ENCODE data around the gene VILL. TPM values are rescaled to one million over a fixed set of nuclear protein-coding genes. Genes with fewer than 3 reads are reported as not detected.

The VILL gene
- total and polyA plus RNA-seq, 12 donors: 1.7 to 18.0 (median 7.3) TPM

DNA sequence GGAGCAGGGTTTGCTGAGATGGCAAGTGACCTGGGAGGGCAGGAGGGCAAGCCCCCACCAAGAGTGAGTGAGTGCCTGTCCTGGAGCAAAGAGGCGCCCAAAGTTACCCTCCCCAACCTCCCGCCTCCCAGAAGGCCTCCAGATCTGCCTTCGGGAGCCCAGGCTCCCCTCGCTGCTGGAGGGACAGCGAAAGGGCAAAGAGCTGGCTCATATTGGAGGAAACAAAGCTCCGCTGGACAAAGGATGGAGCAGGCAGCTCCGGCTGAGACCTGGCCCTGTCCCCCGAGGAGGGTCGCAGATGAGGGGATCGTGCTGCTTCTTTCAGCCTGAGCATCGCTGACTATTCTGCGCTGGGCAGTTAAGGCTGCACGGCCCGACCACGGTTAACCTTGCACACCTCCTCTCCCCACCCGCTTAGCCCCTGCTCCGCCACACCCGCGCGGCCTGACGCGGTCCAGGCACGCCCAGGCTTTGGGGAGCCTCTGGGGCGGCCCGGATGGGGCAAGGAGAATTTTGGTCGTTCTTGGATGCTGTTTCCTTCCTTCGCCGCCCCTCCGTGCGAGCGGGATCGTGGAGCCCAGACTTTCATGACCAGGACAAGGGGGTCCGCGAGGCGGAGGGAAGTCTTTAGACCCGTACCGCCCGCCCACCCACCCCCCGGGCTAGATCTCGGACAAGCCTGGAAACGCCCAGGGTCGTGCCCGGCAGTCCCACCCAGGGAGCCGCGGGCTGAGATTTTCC, 38.2 kb downstream of the VILL start:
- DNase-seq: peak in 1 of 7 donors; percentile 23
- intact Hi-C loops (cut with DNase I): no loop called here
- H3K4me1 ChIP-seq (replicated peaks in 1 of 2): peaks cover 23 to 41% of the 10 kb centered on the region in 2 donors
- peak overlapping the region in 2 of 4 donors; percentile 29 to 61 for H3K4me3 ChIP-seq
- no peaks in the 10 kb centered on the region for H3K27me3 ChIP-seq
- no peaks in the 10 kb centered on the region for H3K9me3 ChIP-seq (replicated peaks in 1 of 3)
- 45 to 77% (median 49%) methylated on average over 13 to 45 of the region's 45 CpGs for WGBS, 4 donors
- TF ChIP-seq, protein P1, sequence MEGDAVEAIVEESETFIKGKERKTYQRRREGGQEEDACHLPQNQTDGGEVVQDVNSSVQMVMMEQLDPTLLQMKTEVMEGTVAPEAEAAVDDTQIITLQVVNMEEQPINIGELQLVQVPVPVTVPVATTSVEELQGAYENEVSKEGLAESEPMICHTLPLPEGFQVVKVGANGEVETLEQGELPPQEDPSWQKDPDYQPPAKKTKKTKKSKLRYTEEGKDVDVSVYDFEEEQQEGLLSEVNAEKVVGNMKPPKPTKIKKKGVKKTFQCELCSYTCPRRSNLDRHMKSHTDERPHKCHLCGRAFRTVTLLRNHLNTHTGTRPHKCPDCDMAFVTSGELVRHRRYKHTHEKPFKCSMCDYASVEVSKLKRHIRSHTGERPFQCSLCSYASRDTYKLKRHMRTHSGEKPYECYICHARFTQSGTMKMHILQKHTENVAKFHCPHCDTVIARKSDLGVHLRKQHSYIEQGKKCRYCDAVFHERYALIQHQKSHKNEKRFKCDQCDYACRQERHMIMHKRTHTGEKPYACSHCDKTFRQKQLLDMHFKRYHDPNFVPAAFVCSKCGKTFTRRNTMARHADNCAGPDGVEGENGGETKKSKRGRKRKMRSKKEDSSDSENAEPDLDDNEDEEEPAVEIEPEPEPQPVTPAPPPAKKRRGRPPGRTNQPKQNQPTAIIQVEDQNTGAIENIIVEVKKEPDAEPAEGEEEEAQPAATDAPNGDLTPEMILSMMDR (IDR thresholded peaks at IDR 0.05): no peak
- no peak for TF ChIP-seq POLR2A (IDR thresholded peaks at IDR 0.05)
- peak overlapping the region in 3 of 5 donors; percentile 61 to 90 (median 83) for H3K27ac ChIP-seq
- no peaks in the 10 kb centered on the region for H3K36me3 ChIP-seq (replicated peaks in 1 of 2)

DNA sequence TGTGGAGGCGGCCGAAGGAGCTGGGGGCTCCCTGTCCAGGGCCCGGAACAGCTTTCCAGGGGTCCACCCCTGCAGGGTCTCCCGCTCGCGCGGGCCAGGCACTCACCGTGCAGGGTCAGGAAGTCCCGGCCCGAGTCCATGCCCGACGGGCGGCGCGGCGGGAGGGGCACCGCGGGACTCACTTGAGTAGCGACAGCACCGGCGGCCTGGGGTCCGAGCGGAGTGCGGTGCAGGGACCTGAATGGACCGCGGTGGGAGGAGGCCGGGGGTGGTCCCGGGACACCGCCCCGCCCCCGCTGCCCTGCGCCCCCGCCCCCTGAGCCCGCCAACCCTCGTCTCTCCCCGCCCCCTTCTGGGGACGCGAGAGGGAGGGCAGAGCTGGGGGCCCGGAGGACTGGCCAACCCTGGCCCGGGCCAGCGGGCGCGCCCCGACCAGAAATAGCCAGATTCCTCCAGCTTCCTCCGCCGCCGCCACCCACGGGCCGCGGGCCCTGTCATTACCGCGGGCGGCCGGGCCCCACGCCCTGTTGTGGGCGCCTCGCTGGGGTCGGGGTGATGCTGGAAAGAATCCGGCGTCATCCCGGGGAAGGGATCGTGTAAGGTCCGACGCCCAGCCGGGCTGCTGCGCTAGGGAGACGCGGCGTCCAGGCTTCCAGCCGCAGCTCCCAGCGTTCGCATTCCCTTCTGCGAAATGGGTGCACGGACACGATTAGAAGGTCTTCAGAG, 39.0 kb downstream of the VILL start, which contains the start of gene PLCD1:
PLCD1 (minus strand) TSS at position 243 of the 726 bp plus-strand sequence; CDS start at position 140, 103 bp downstream.
- H3K4me1 ChIP-seq (replicated peaks in 1 of 2): peaks cover 23 to 37% of the 10 kb centered on the region in 2 donors
- peak in 1 of 2 donors; percentile 31 for TF ChIP-seq POLR2A (IDR thresholded peaks at IDR 0.05)
- TF ChIP-seq, protein P1 (IDR thresholded peaks at IDR 0.05): peak in 1 of 6 experiments; percentile 7
- WGBS, 4 donors: 2 to 3% methylated on average over 62 to 75 of the region's 75 CpGs; no CpG with 5 or more reads in 2 of the 4 donors
- H3K36me3 ChIP-seq (replicated peaks in 1 of 2): no peaks in the 10 kb centered on the region
- DNase-seq: peak in 6 of 7 donors; percentile 67 to 75 (median 72)
- peak within 1 kb of the TSS in 2 of 4 donors; percentile 29 to 61 for H3K4me3 ChIP-seq
- intact Hi-C loops (cut with DNase I): no loop called here
- no peaks in the 10 kb centered on the region for H3K9me3 ChIP-seq (replicated peaks in 1 of 3)
- peak within 1 kb of the TSS in 3 of 5 donors; percentile 61 to 90 (median 83) for H3K27ac ChIP-seq
- no peaks in the 10 kb centered on the region for H3K27me3 ChIP-seq

DNA sequence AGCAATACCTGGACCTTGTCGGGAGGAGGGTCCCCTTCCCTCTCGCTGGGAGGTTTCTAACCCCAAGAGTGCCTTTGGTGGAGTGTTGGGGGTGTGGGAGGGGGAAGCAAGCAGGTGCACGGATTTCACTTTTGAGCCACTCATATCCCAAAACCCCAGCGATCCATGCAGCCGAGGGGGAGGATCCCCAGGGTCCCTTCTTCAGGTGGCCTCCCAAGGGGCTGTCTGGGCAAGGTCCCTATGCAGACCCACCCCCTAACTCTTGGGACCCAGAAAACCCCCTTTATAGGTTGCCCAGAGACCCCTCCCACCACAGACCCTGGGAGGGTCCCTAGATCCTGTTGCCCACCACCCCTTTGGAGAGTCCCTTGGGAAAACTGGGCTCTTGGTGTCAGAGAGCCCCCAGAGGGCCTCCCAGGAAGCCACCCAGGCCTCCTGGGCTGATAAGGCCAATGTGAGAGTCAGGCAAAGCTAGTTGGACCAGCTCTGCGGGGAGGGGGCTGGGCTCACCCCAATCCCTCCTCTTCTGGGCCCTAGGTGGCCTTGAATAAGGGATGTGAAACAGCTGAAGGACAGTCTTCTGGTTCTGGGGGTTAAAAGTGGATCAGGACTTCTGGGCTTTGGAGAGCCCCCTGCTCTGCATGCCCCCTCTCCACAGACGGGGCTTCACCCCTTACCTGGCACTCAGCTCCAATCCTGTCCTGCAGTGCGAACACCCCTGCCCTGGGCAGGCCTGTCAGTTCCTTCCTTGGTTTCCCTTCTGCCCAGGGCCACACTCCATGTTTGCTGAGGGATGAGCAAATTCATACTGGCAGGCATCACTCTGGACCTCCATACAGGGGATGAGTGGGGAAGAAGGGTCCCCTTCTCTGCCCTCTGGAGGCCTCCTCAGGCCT, 39.8 kb downstream of the VILL start:
- TF ChIP-seq, protein P1 (IDR thresholded peaks at IDR 0.05): no peak
- TF ChIP-seq POLR2A (IDR thresholded peaks at IDR 0.05): no peak
- H3K27me3 ChIP-seq: no peaks in the 10 kb centered on the region
- 41 to 71% (median 50%) methylated on average over 3 to 8 of the region's 8 CpGs for WGBS, 4 donors
- DNase-seq: no peak
- H3K4me1 ChIP-seq (replicated peaks in 1 of 2): peaks cover 21 to 34% of the 10 kb centered on the region in 2 donors
- H3K27ac ChIP-seq: peak overlapping the region in 3 of 5 donors; percentile 61 to 90 (median 83)
- no peaks in the 10 kb centered on the region for H3K36me3 ChIP-seq (replicated peaks in 1 of 2)
- intact Hi-C loops (cut with DNase I): no loop called here
- H3K4me3 ChIP-seq: peak overlapping the region in 2 of 4 donors; percentile 29 to 61
- H3K9me3 ChIP-seq (replicated peaks in 1 of 3): no peaks in the 10 kb centered on the region

All from adrenal gland (tissue), 12 donors.